Measurements from ENCODE around the gene CCDC13.

CCDC13 gene

GRCh38 chr3:42804106-42804830 lies 31.2 kb upstream of the CCDC13 start, which contains the start of gene HIGD1A:
Gene HIGD1A (minus strand): TSS chr3:42804490. CDS start chr3:42794253, 10,237 bp downstream.
- TF ChIP-seq, protein P1, sequence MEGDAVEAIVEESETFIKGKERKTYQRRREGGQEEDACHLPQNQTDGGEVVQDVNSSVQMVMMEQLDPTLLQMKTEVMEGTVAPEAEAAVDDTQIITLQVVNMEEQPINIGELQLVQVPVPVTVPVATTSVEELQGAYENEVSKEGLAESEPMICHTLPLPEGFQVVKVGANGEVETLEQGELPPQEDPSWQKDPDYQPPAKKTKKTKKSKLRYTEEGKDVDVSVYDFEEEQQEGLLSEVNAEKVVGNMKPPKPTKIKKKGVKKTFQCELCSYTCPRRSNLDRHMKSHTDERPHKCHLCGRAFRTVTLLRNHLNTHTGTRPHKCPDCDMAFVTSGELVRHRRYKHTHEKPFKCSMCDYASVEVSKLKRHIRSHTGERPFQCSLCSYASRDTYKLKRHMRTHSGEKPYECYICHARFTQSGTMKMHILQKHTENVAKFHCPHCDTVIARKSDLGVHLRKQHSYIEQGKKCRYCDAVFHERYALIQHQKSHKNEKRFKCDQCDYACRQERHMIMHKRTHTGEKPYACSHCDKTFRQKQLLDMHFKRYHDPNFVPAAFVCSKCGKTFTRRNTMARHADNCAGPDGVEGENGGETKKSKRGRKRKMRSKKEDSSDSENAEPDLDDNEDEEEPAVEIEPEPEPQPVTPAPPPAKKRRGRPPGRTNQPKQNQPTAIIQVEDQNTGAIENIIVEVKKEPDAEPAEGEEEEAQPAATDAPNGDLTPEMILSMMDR (IDR thresholded peaks at IDR 0.05): no peak
- peak within 1 kb of the TSS; percentile 97 to 98 for H3K27ac ChIP-seq
- peak; percentile 98 for DNase-seq (ENCODE audit: low spot score)
- H3K4me3 ChIP-seq: peak within 1 kb of the TSS; percentile 93

GRCh38 chr3:42803414-42804105 lies 30.5 kb upstream of the CCDC13 start:
- TF ChIP-seq, protein P1 (IDR thresholded peaks at IDR 0.05): no peak
- no peak for DNase-seq (ENCODE audit: low spot score)
- Histone ChIP-seq H3K4me3 (peak overlapping the region; percentile 93), H3K27ac (peak overlapping the region; percentile 97 to 98)

- Histone ChIP-seq H3K27ac (peak overlapping the region; percentile 97 to 98), H3K4me3 (peak overlapping the region; percentile 93)
- DNase-seq (ENCODE audit: low spot score): no peak
- TF ChIP-seq, protein P1 (IDR thresholded peaks at IDR 0.05): no peak
Observed at GRCh38 chr3:42802876-42803413, 29.9 kb upstream of the CCDC13 start.

DNA sequence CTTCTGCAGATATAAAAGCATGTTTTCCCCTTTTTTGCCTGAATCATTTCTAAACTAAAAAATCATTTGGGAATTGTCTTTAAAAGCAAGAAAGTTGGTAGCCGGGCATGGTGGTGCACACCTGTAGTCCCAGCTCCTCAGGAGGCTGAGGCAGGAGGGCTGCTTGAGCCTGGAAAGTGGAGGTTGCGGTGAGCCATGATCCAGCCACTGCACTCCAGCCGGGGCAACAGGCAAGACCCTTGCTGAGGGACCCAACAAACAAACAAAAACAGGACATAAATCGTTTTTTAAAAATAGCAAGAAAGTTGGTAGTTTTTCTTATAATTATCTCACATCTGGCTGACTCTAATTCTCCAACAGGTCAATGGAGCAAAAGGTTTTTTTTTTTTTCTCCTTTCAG lies 28.7 kb upstream of the CCDC13 start:
- TF ChIP-seq, protein P1 (IDR thresholded peaks at IDR 0.05): no peak
- no peak for DNase-seq (ENCODE audit: low spot score)
- Histone ChIP-seq H3K4me3 (no peak overlapping the region), H3K27ac (no peak overlapping the region)

- Histone ChIP-seq H3K4me3 (peak overlapping the region; percentile 4), H3K27ac (no peak overlapping the region)
- TF ChIP-seq, protein P1 (IDR thresholded peaks at IDR 0.05): no peak
- DNase-seq (ENCODE audit: low spot score): no peak
Observed at GRCh38 chr3:42801048-42801620, 28.1 kb upstream of the CCDC13 start.

DNA sequence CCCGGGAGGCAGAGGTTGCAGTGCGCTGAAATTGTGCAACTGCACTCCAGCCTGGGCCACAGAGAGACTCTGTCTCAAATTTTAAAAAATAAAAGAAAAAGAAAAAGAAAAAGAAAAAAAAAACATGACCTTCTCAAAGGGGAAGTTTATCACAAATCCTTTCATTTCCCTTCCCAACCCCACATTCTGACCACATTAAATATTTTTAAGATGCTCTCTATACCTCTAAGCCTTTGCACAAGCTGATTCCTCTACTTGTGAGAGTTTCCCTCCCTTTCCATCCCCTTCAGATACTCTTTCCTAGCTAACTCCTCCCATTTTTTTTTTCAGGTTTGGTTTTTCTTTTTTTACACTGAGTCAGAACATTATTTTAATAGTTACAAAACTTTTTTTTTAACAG lies 27.2 kb upstream of the CCDC13 start:
- no peak overlapping the region for H3K27ac ChIP-seq
- DNase-seq (ENCODE audit: low spot score): no peak
- TF ChIP-seq, protein P1 (IDR thresholded peaks at IDR 0.05): no peak
- H3K4me3 ChIP-seq: no peak overlapping the region

Data from coronary artery (tissue), 2 donors.